Lung (tissue), 12 donors: ENCODE results near the gene AGBL4. TPM values are rescaled to one million over a fixed set of nuclear protein-coding genes. Genes with fewer than 3 reads are reported as not detected.

Experiments used
- ATAC-seq: fragments of 200-7000 bp; cut with Tn5 transposase; one replicate; pipeline ENCODE4 v1.9.1; 2020; ENCODE audit warnings: moderate number of reproducible peaks; ENCODE audit not compliant: insufficient read depth, low FRiP score
- DNase-seq, 3 donors: peaks; one replicate each; pipeline ENCODE4 v3.0.0-alpha.2; 2013 to 2017
- H3K27ac ChIP-seq, 2 donors: one replicate each; pipeline ENCODE4 v1.5.1; 2013; ENCODE audit warnings: mild to moderate bottlenecking in 2 of 2, moderate library complexity in 2 of 2, control low read depth in 1 of 2, inconsistent platforms in 1 of 2, low read depth in 1 of 2, low read length in 1 of 2
- H3K27me3 ChIP-seq, 3 donors: one replicate each; pipeline ENCODE4 v1.5.1; 2013; ENCODE audit warnings: low read length in 2 of 3; ENCODE audit not compliant: control insufficient read depth in 3 of 3, insufficient read depth in 3 of 3
- H3K36me3 ChIP-seq, 4 donors: one replicate each; pipeline ENCODE4 v1.5.1; 2013; ENCODE audit warnings: low read length in 4 of 4, mild to moderate bottlenecking in 1 of 4, moderate library complexity in 1 of 4; ENCODE audit not compliant: control insufficient read depth in 4 of 4, insufficient read depth in 4 of 4
- H3K4me1 ChIP-seq, 5 donors: one replicate each; pipeline ENCODE4 v1.5.1; 2013; ENCODE audit warnings: low read length in 5 of 5, mild to moderate bottlenecking in 2 of 5, moderate library complexity in 1 of 5; ENCODE audit not compliant: control insufficient read depth in 5 of 5, insufficient read depth in 5 of 5
- H3K4me3 ChIP-seq: one replicate; pipeline ENCODE4 v1.5.1; 2013; ENCODE audit warnings: mild to moderate bottlenecking, control low read depth, moderate library complexity
- H3K9ac ChIP-seq, 2 donors: one replicate each; pipeline ENCODE4 v1.5.1; 2013; ENCODE audit warnings: low read length in 2 of 2, control low read depth in 1 of 2; ENCODE audit not compliant: insufficient read depth in 1 of 2
- H3K9me3 ChIP-seq, 4 donors: one replicate each; pipeline ENCODE4 v1.5.1; 2013; ENCODE audit warnings: low read length in 3 of 4, mild to moderate bottlenecking in 1 of 4, moderate library complexity in 1 of 4; ENCODE audit not compliant: control insufficient read depth in 4 of 4, insufficient read depth in 3 of 4
- WGBS, 2 donors: extraction: QIAGEN DNeasy Blood & Tissue Kit; methylation state at CpG; one replicate each; pipeline ENCODE4 v1.1.7; 2013; 5-methylcytosine and 5-hydroxymethylcytosine counted together
- polyA plus RNA-seq, 2 donors: library from polyadenylated mRNA; stranded (reverse); fragments of 200-250 nt; gene quantifications; one replicate each; pipeline ENCODE4 v1.2.1, GENCODE V29; 2013
- total RNA-seq, 2 donors: library from RNA; depleted of rRNA in 1 of 2; stranded (reverse); fragments of >200 nt in 1 of 2; gene quantifications; one replicate each; pipeline ENCODE4 v1.2.1, GENCODE V29; 2014 to 2021
- TF ChIP-seq, protein P1 (sequence below): IDR thresholded peaks from 2 replicates; pipeline ENCODE4 v1.5.1; 2012; ENCODE audit warnings: mild to moderate bottlenecking; ENCODE audit errors: control extremely low read depth, extremely low read depth
- donor health status: control.
- donor health status: control.
- donor health status: Bipolar disorder and iron deficiency.
- donor health status: healthy.
- donor health status: DM: yes; HTN: yes; CAD: no.

The AGBL4 gene
- total and polyA plus RNA-seq, 4 donors, result 0.24 to 7.5 (median 2.6) TPM

DNA sequence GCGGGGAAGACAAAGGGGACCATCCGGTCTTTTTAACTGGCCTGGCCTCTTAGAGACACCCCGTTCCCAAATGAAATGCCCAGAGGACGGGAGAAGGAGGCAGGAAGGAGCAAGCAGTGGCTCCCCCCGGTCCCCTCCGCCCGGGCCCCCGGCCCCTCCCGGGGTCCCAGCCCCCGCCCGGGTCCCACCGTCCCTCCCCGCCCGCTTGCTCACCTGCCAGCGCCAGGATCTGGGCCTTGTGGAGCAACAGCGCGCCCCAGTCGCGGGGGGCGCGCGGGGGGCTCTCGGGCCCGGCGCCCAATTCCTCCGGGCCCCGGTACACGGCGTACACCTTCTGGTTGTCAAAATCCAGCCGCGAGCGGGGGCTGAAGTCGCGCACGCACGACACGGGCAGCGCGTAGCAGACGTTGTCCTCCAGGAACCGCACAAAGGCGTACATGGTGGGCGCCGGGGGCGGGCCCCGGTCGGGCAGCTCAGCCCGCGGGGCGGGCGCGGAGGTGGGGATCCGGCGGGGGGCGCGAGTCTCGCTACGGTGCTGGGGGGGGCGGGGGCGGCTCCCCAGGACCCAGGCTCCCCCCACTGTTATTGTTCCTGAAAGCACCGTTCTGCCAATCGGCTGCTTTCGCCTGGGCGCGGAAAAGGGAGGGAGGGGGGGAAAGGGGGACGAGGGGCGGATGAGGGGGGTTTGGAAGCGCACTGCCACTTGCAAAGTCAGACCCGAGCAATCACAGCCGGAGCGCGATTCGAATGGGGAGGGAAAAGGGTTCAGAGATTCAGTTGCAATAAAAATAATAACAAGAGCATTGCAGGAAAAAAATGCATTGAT is 1247.1 kb downstream of the AGBL4 start, which contains the start of gene BEND5:
Gene BEND5 (minus strand): TSS at position 499 of the 826 bp plus-strand sequence. CDS start 60 bp downstream, at position 439.
- peak within 1 kb of the TSS; percentile 75 to 80 for H3K9ac ChIP-seq
- peak; percentile 94 to 96 (median 94) for DNase-seq
- H3K4me3 ChIP-seq, result peak within 1 kb of the TSS; percentile 59
- peak within 1 kb of the TSS; percentile 43 to 72 for H3K27ac ChIP-seq
- TF ChIP-seq, protein P1, sequence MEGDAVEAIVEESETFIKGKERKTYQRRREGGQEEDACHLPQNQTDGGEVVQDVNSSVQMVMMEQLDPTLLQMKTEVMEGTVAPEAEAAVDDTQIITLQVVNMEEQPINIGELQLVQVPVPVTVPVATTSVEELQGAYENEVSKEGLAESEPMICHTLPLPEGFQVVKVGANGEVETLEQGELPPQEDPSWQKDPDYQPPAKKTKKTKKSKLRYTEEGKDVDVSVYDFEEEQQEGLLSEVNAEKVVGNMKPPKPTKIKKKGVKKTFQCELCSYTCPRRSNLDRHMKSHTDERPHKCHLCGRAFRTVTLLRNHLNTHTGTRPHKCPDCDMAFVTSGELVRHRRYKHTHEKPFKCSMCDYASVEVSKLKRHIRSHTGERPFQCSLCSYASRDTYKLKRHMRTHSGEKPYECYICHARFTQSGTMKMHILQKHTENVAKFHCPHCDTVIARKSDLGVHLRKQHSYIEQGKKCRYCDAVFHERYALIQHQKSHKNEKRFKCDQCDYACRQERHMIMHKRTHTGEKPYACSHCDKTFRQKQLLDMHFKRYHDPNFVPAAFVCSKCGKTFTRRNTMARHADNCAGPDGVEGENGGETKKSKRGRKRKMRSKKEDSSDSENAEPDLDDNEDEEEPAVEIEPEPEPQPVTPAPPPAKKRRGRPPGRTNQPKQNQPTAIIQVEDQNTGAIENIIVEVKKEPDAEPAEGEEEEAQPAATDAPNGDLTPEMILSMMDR, result no peak
- no peaks in the 10 kb centered on the region for H3K9me3 ChIP-seq
- 0 to 1% methylated on average over 64 to 73 of the region's 73 CpGs for WGBS, 2 donors
- peaks cover 0 to 8% (median 3%) of the 10 kb centered on the region in 4 donors for H3K36me3 ChIP-seq
- H3K27me3 ChIP-seq, result no peaks in the 10 kb centered on the region
- peaks cover 0 to 35% (median 14%) of the 10 kb centered on the region in 5 donors for H3K4me1 ChIP-seq
- ATAC-seq, result peak; percentile 32

DNA sequence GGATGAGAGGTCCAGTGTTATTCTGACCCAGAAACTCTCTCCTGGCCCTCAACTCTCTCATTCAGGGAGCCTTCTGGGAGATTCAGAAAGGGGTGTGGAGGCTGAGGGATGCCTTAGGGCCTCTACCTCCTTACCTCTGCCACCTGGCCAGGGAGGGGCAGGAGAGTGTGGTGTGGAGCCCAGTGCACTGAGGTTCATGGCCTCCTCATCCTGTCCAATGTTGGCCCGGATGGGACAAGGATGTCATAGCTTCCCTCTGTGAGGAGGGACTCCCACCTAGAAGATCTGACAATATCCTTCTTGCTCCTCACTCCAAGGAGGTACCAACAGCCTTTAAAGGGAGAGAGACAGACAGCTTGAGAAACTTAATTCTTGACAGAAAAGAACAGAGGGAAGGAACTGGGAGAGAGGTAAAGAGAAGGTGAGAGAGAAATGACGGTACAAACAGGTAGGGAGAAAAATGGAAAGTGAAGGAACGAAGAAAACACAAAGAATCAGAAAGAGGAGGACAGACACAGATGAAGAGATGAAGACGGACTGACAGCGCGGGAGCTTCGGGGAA is 1247.8 kb downstream of the AGBL4 start:
- Histone ChIP-seq H3K4me1 (peaks cover 0 to 38% (median 18%) of the 10 kb centered on the region in 5 donors), H3K4me3 (peak overlapping the region; percentile 32), H3K9me3 (no peaks in the 10 kb centered on the region), H3K27me3 (no peaks in the 10 kb centered on the region), H3K36me3 (peaks cover 0 to 8% (median 5%) of the 10 kb centered on the region in 4 donors), H3K27ac (peak overlapping the region in 1 of 2 donors; percentile 1), H3K9ac (peak overlapping the region; percentile 75 to 80)
- DNase-seq (peak in 1 of 3 donors; percentile 37), ATAC-seq (no peak)
- WGBS, 2 donors, result 1 to 3% methylated on average over 7 of the region's 7 CpGs
- TF ChIP-seq, protein P1, result no peak

DNA sequence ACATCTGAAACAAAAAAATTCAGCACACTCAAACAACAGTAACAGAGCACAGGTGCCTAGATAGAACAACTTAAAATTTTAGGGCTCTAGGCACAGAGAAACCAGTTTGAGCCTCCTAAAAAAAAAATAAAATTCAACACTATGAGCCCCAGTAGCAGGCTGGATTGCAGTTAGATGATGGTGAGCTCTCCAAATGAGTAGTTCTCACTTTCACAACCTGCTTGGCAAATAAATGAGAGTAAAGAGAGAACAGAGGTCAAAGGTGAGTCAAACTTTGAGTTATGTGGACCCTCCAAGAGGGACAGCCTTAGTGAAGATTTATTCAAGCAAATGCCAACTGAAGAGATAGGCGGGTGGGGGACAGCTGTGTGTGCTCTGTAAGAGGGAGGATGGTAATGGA is 1250.6 kb downstream of the AGBL4 start:
- WGBS, 2 donors, result 92 to 100% methylated on average over 1 of the region's 1 CpG
- no peaks in the 10 kb centered on the region for H3K9me3 ChIP-seq
- no peak overlapping the region for H3K27ac ChIP-seq
- H3K36me3 ChIP-seq, result peaks cover 0 to 9% (median 7%) of the 10 kb centered on the region in 4 donors
- H3K9ac ChIP-seq, result no peak overlapping the region
- no peak for DNase-seq
- H3K27me3 ChIP-seq, result no peaks in the 10 kb centered on the region
- peaks cover 0 to 55% (median 25%) of the 10 kb centered on the region in 5 donors for H3K4me1 ChIP-seq
- no peak for ATAC-seq
- no peak overlapping the region for H3K4me3 ChIP-seq
- TF ChIP-seq, protein P1, result no peak
